Peyer's patch (tissue), 4 donors: Measurements from ENCODE around the gene LENG1.

Source experiments
- CTCF ChIP-seq, 6 experiments: fragments of 450-650 bp in 4 of 6; fragments of 200-600 bp in 2 of 6; sonication (generic) in 1 of 6; IDR thresholded peaks; one replicate each; pipeline ENCODE4 v1.5.1; 2017 to 2019; ENCODE audit warnings: antibody characterized with exemption in 6 of 6, mild to moderate bottlenecking in 3 of 6, moderate library complexity in 1 of 6
- POLR2A ChIP-seq, 2 donors: fragments of 450-650 bp; IDR thresholded peaks; one replicate each; pipeline ENCODE4 v1.5.1; 2017; ENCODE audit warnings: antibody characterized with exemption in 2 of 2, mild to moderate bottlenecking in 2 of 2, moderate library complexity in 2 of 2

GRCh38 chr19:54125713-54126112 lies 33.8 kb downstream of the LENG1 start:
- TF ChIP-seq CTCF (IDR thresholded peaks at IDR 0.05), result no peak
- TF ChIP-seq POLR2A (IDR thresholded peaks at IDR 0.05), result no peak
